G401.6 (cell line): ENCODE measurements around the gene MGA.
"Not testable (repeated sequence)": the region's sequence is repeated elsewhere in the genome, so short reads cannot be mapped to it uniquely, and the experiment has no call there.

Experiments
- FAIRE-seq: peaks from 2 replicates; lab custom pipeline; 2012; peaks lifted over from hg19 to GRCh38; lab: Jason Lieb, UNC

The MGA gene

GRCh38 chr15:41727143-41727542, 66.9 kb downstream of the MGA start:
- FAIRE-seq = no peak

- not testable (repeated sequence) for FAIRE-seq
Observed at GRCh38 chr15:41728061-41728460, 67.9 kb downstream of the MGA start.

- FAIRE-seq = no peak
Observed at GRCh38 chr15:41730543-41730942, 70.3 kb downstream of the MGA start.

GRCh38 chr15:41732483-41732882, 72.3 kb downstream of the MGA start:
- no peak for FAIRE-seq

- no peak for FAIRE-seq
Observed at GRCh38 chr15:41734079-41734478, 73.9 kb downstream of the MGA start.

- no peak for FAIRE-seq
Observed at GRCh38 chr15:41735046-41735445, 74.8 kb downstream of the MGA start.

- FAIRE-seq = not testable (repeated sequence)
Observed at GRCh38 chr15:41735492-41735891, 75.3 kb downstream of the MGA start.

GRCh38 chr15:41746802-41747201, 86.6 kb downstream of the MGA start:
- peak; percentile 53 for FAIRE-seq

- FAIRE-seq = no peak
Observed at GRCh38 chr15:41756198-41756597, 96.0 kb downstream of the MGA start.

- peak; percentile 62 for FAIRE-seq
Observed at GRCh38 chr15:41772720-41773331, 112.6 kb downstream of the MGA start.

GRCh38 chr15:41773332-41773728, 113.1 kb downstream of the MGA start:
- no peak for FAIRE-seq

GRCh38 chr15:41773729-41774061, 113.5 kb downstream of the MGA start:
- no peak for FAIRE-seq

- FAIRE-seq = peak; percentile 99
Observed at GRCh38 chr15:41774062-41774881, 114.1 kb downstream of the MGA start, which contains the start of gene MAPKBP1. TSS of gene MAPKBP1 (plus strand) at chr15:41774484. CDS start at chr15:41775276, 792 bp downstream.

- no peak for FAIRE-seq
Observed at GRCh38 chr15:41774882-41775417, 114.7 kb downstream of the MGA start.

GRCh38 chr15:41775651-41776050, 115.4 kb downstream of the MGA start:
- FAIRE-seq = no peak

- FAIRE-seq = no peak
Observed at GRCh38 chr15:41777421-41777973, 117.3 kb downstream of the MGA start.

GRCh38 chr15:41778521-41778920, 118.3 kb downstream of the MGA start:
- no peak for FAIRE-seq

- no peak for FAIRE-seq
Observed at GRCh38 chr15:41779662-41780157, 119.5 kb downstream of the MGA start.

- no peak for FAIRE-seq
Observed at GRCh38 chr15:41780266-41780665, 120.1 kb downstream of the MGA start.

GRCh38 chr15:41780727-41781126, 120.5 kb downstream of the MGA start:
- FAIRE-seq = no peak

- FAIRE-seq = no peak
Observed at GRCh38 chr15:41782371-41783282, 122.4 kb downstream of the MGA start.

- no peak for FAIRE-seq
Observed at GRCh38 chr15:41783296-41783695, 123.1 kb downstream of the MGA start.
